MM.1S (cell line): ENCODE data around the gene FAAH.

Experiments used
- EZH2 ChIP-seq: fragments of 300-600 bp; sonication (generic); optimal IDR thresholded peaks from 2 replicates; pipeline ENCODE3; 2017; ENCODE audit warnings: low read depth, mild to moderate bottlenecking, antibody characterized with exemption, low read length, mixed read lengths
- EZH2phosphoT487 ChIP-seq: fragments of 300-600 bp; sonication (generic); IDR thresholded peaks from 2 replicates; pipeline ENCODE4 v1.6.1; 2018; ENCODE audit warnings: antibody characterized with exemption, low read length
- TF ChIP-seq, protein P1 (sequence below): fragments of 300-600 bp; sonication (generic); IDR thresholded peaks from 2 replicates; pipeline ENCODE4 v1.5.1; 2016; ENCODE audit warnings: antibody characterized with exemption, low read length, mixed read lengths

- TF ChIP-seq, protein P1, sequence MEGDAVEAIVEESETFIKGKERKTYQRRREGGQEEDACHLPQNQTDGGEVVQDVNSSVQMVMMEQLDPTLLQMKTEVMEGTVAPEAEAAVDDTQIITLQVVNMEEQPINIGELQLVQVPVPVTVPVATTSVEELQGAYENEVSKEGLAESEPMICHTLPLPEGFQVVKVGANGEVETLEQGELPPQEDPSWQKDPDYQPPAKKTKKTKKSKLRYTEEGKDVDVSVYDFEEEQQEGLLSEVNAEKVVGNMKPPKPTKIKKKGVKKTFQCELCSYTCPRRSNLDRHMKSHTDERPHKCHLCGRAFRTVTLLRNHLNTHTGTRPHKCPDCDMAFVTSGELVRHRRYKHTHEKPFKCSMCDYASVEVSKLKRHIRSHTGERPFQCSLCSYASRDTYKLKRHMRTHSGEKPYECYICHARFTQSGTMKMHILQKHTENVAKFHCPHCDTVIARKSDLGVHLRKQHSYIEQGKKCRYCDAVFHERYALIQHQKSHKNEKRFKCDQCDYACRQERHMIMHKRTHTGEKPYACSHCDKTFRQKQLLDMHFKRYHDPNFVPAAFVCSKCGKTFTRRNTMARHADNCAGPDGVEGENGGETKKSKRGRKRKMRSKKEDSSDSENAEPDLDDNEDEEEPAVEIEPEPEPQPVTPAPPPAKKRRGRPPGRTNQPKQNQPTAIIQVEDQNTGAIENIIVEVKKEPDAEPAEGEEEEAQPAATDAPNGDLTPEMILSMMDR: no peak
- TF ChIP-seq EZH2 (no peak), EZH2phosphoT487 (no peak)
Measured at GRCh38 chr1:46453449-46453848, 59.3 kb downstream of the FAAH start.
